ENCODE measurements around the gene KLHL18.

The KLHL18 gene

GRCh38 chr3:47318916-47319315 lies 36.2 kb downstream of the KLHL18 start:
- H3K36me3 ChIP-seq (ENCODE audit: low read depth), result peaks cover 26% of the 10 kb centered on the region
- no peaks in the 10 kb centered on the region for H3K27me3 ChIP-seq (ENCODE audit: insufficient read depth, poor library complexity, severe bottlenecking)
- ATAC-seq (ENCODE audit: low read depth) (no peak), DNase-seq (ENCODE audit: low spot score) (no peak)
- H3K4me3 ChIP-seq (ENCODE audit: severe bottlenecking), result no peak overlapping the region
- H3K27ac ChIP-seq (ENCODE audit: poor library complexity, severe bottlenecking), result no peak overlapping the region
- no peaks in the 10 kb centered on the region for H3K9me3 ChIP-seq (ENCODE audit: severe bottlenecking)
- peaks cover 6% of the 10 kb centered on the region for H3K4me1 ChIP-seq (ENCODE audit: insufficient read depth, poor library complexity, severe bottlenecking)
- TF ChIP-seq, protein P1, sequence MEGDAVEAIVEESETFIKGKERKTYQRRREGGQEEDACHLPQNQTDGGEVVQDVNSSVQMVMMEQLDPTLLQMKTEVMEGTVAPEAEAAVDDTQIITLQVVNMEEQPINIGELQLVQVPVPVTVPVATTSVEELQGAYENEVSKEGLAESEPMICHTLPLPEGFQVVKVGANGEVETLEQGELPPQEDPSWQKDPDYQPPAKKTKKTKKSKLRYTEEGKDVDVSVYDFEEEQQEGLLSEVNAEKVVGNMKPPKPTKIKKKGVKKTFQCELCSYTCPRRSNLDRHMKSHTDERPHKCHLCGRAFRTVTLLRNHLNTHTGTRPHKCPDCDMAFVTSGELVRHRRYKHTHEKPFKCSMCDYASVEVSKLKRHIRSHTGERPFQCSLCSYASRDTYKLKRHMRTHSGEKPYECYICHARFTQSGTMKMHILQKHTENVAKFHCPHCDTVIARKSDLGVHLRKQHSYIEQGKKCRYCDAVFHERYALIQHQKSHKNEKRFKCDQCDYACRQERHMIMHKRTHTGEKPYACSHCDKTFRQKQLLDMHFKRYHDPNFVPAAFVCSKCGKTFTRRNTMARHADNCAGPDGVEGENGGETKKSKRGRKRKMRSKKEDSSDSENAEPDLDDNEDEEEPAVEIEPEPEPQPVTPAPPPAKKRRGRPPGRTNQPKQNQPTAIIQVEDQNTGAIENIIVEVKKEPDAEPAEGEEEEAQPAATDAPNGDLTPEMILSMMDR (IDR thresholded peaks at IDR 0.05; ENCODE audit: poor library complexity, severe bottlenecking), result no peak

- H3K27ac ChIP-seq (ENCODE audit: poor library complexity, severe bottlenecking), result no peak overlapping the region
- DNase-seq (ENCODE audit: low spot score) (no peak), ATAC-seq (ENCODE audit: low read depth) (no peak)
- H3K27me3 ChIP-seq (ENCODE audit: insufficient read depth, poor library complexity, severe bottlenecking), result no peaks in the 10 kb centered on the region
- TF ChIP-seq, protein P1 (IDR thresholded peaks at IDR 0.05; ENCODE audit: poor library complexity, severe bottlenecking), result no peak
- H3K9me3 ChIP-seq (ENCODE audit: severe bottlenecking), result no peaks in the 10 kb centered on the region
- peaks cover 7% of the 10 kb centered on the region for H3K4me1 ChIP-seq (ENCODE audit: insufficient read depth, poor library complexity, severe bottlenecking)
- no peak overlapping the region for H3K4me3 ChIP-seq (ENCODE audit: severe bottlenecking)
- H3K36me3 ChIP-seq (ENCODE audit: low read depth), result peaks cover 33% of the 10 kb centered on the region
Measured at GRCh38 chr3:47319956-47320355, 37.2 kb downstream of the KLHL18 start.

GRCh38 chr3:47323431-47324277 lies 40.9 kb downstream of the KLHL18 start:
- peak; percentile 91 for ATAC-seq (ENCODE audit: low read depth)

GRCh38 chr3:47324278-47324865 lies 41.6 kb downstream of the KLHL18 start:
- Histone ChIP-seq H3K4me1 (ENCODE audit: insufficient read depth, poor library complexity, severe bottlenecking) (peaks cover 3% of the 10 kb centered on the region), H3K9me3 (ENCODE audit: severe bottlenecking) (no peaks in the 10 kb centered on the region), H3K27ac (ENCODE audit: poor library complexity, severe bottlenecking) (peak overlapping the region; percentile 49), H3K4me3 (ENCODE audit: severe bottlenecking) (no peak overlapping the region), H3K27me3 (ENCODE audit: insufficient read depth, poor library complexity, severe bottlenecking) (no peaks in the 10 kb centered on the region), H3K36me3 (ENCODE audit: low read depth) (peaks cover 59% of the 10 kb centered on the region)
- ATAC-seq (ENCODE audit: low read depth), result peak; percentile 62
- DNase-seq (ENCODE audit: low spot score), result no peak
- TF ChIP-seq, protein P1 (IDR thresholded peaks at IDR 0.05; ENCODE audit: poor library complexity, severe bottlenecking), result peak; percentile 77

More at GRCh38 chr3:47323431-47324277, 40.9 kb downstream of the KLHL18 start:
- H3K27ac ChIP-seq (ENCODE audit: poor library complexity, severe bottlenecking), result peak overlapping the region; percentile 49
- peaks cover 55% of the 10 kb centered on the region for H3K36me3 ChIP-seq (ENCODE audit: low read depth)
- TF ChIP-seq, protein P1 (IDR thresholded peaks at IDR 0.05; ENCODE audit: poor library complexity, severe bottlenecking), result no peak
- no peak for DNase-seq (ENCODE audit: low spot score)
- no peak overlapping the region for H3K4me3 ChIP-seq (ENCODE audit: severe bottlenecking)
- no peaks in the 10 kb centered on the region for H3K27me3 ChIP-seq (ENCODE audit: insufficient read depth, poor library complexity, severe bottlenecking)
- peaks cover 3% of the 10 kb centered on the region for H3K4me1 ChIP-seq (ENCODE audit: insufficient read depth, poor library complexity, severe bottlenecking)
- H3K9me3 ChIP-seq (ENCODE audit: severe bottlenecking), result no peaks in the 10 kb centered on the region
